IPS DF 19.7 (cell line): ENCODE measurements around the gene NCOA3.

Source experiments
- DNase-seq: peaks from one replicate; pipeline ENCODE4 v3.0.0-alpha.2; 2013; ENCODE audit warnings: low read depth, low spot score

The NCOA3 gene

GRCh38 chr20:47664744-47665143, 163.1 kb downstream of the NCOA3 start:
- DNase-seq = no peak

DNA sequence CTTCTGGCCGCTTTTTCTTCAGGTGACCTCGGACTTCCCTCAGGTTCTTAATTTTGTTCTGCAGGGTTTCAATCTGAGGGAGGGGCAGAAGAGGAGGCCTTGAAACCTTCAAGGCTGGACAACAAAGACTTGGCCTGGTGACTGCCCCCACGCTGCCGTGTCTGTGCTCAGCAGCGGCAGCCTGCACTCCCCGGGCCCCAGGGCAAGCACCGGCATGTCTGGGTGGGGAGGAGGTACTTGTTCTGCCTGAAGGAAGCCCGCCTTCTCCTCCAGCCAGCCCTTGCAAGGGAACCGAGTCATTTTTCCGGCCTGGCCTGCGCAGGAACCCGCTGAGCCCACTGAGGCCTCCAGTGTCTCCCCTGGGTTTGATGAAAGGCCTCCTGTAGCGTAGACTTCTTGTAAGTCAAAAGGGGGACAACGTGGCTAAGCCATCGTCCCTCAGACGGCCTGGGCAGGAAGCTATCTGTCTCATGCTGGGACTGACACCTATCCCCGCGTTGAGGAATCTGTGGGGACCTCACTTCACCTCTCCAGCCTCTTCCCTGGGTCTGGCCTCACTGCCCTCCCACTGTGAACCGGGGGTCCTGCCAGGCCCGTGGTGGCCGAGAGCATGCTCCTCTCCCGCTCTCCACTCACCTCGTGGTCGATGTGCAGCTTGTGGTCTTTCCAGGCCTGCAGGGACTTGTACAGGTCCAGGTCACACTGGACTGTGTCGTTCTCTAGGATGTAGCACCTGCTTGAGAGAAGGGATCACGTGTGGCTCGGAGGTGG, 163.7 kb downstream of the NCOA3 start:
- DNase-seq = no peak

DNA sequence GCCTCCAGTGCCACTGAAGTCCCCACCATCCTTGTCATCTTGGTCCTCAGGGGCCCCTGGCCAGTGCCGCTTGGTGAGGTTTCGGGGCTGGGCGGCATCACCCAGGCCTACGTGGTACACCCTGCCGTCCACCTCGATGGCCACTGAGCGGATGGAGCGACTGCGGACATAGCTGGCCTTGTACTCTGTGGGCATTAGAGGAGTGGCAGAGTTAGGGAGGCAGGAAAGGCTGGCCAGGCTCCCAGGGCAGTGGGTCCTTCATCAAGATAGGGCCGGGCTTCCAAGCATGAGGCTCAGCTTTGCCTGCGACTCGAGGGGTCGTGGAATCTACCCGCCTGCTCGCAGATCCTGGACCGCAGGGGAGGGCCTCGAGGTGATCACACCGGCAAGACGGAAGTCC, 164.6 kb downstream of the NCOA3 start:
- no peak for DNase-seq

- no peak for DNase-seq
Observed at GRCh38 chr20:47667086-47667485, 165.4 kb downstream of the NCOA3 start.

GRCh38 chr20:47667531-47668312, 166.0 kb downstream of the NCOA3 start:
- no peak for DNase-seq

DNA sequence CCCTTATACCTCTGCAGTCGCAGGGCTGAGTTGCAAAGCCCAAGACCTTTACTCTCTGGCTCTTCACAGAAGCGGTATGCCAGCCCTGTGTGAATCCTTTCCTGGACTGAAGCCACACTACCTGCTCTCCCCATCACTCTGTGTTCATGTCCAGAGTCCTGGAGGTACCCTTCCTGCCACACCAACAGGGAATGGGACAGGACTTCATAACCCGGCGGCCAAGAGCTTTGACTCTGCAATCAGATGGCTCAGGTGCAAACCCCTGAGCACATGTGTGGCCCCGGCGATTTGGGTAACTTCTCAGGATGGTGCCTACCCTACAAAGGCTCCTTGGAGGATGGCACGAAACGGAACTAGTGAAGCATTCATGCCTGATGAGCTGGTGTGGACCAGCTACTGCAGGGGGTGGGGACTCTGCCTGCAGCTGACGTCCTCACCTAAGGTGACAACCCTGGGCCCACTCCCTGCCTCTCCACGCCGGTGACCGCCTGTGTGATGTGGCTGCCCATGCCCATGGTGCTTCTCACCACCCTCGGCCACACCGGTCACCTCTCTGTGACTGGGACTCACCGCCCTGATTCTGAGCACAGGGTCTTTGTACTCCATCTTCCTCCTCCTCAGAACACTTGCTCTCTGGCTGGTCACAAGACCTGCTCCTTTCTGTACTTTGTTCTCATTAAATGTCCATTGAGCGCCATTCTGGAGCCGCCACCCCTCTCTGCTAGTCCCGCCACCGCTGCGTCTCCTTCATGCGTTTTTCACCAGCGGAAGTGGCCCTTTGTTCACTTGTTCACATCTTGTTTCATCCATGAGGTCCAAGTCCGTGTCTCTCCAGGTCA, 166.8 kb downstream of the NCOA3 start:
- no peak for DNase-seq

- DNase-seq = no peak
Observed at GRCh38 chr20:47669152-47669425, 167.4 kb downstream of the NCOA3 start.

DNA sequence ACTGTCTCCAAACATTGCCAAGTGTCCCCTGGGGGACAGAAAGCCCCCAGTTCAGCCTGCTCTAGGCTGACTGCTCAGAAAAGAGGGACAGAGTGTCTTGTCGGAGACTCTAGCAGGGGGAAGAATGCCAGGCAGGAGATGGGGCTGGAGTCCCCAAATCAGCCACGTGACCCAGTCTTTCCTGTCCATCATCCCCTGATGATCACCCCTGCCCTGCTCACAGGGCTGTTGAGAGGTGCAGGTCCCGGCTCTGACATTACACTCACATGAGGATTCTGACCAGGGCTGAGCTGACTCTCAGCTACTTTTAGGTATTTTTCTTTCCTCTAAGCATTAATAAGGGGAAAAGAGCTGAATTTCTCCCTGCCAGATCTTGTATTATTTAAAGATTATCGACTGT, 167.8 kb downstream of the NCOA3 start:
- no peak for DNase-seq

DNA sequence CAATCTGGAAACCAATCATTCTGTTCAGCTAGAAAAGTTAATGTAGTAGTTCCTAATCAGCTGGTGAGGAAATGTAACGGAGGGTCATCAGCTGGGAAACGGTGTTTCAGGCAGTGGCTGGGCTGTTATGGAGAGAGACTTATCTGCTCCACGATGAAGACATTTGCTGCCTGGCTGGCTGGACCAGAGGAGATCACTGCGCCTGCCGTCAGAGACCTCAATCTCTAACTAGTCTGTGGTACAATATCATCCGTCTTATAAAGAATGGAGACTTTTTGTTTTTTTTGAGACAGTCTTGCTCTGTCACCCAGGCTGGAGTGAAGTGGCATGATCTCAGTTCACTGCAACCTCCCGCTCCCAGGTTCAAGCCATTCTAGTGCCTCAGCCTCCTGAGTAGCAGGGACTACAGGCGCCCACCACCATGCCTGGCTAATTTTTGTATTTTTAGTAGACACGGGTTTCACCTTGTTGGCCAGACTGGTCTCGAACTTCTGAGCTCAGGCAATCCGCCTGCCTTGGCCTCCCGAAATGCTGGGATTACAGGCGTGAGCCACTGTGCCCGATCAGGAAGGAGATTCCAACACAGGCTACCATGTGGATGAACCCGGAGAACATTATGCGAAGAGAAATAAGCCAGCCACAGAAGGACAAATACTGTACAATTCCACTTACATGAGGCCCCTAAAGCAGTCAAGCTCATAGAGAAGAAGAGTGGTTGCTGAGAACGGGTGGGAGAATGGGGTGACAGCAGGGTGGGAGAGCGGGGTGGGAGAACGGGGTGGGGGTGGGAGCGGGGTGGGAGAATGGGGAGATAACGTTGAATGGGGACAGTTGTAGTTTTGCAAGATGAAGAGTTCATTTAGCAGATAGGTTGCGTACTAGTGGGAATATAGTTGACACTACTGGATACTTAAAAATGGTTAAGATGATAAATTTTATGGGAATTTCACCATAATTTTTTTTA, 168.5 kb downstream of the NCOA3 start:
- DNase-seq = no peak

DNA sequence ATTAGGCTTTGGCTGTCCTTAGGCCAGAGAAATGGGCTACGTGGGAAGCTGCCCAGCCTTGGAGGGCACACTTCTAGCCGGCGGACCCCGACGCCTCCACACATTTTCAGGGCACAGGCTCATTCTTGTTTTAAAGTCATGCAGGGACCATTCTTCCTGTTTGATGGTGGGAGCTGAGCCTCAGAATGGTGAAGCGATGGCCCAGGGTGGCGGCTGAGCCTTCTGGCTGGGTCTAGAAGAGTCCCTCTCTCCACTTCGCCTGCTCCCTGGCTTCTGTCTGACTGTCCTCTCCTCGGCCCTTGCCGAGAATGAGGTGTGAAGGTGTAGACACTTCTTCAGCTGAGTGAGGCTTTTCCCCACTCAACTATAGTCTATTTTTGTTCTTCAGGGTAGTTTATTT, 169.2 kb downstream of the NCOA3 start:
- no peak for DNase-seq

DNA sequence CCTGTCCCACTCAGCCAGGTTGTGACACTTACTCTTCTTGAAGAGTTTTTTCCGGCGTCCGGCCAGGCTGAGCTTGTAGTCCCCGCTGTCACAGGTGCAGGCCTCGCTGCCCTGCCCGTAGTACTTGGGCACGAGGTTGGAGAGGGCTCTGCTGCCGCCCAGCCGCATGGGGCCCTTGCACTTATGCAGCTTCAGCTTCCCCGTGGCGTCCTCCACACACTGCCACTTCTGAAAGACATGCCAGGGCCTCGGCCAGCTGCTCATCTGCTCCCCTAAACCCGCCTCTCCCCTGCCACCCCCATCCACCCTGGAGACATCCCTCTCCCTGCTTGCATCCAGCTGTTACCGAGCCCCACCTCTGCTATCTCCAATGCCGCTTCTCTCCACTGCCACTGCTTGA, 170.5 kb downstream of the NCOA3 start:
- no peak for DNase-seq

DNA sequence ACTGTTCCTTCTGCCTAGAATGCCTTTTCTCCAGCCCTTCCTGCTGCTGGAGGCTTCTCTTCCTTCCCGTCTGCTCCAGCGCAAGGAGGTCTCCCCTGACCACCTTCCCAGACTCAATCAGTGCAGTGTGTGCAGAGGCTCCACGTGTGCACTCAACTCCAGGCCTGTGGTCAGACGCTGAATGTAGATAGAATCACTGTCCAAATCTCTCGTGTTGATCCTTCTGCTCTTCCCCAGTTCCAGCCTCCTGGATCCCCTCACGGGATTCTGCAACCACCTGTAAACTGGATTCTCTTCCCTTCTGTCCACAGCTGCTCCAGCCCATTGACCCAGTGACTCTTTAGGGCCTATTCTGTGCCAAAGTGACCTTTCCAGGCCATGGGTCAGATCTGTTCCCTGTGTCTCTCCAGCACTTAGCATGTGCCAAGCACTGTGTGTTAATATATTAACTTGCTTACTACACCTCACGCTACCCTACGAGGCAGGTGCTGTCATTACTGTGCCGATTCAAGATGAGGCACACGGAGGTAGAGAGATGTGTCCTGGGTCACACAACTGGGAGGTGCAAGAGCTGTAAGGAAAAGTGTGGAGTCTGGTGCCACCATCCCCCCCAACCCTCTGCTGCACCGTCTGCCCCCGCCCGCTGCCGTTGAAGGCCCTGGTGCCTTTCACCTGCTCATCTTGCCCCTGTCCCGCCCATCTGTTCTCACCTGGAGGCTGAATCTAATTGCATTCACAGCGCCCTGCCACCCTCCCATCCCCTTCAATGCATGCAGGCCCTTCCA, 171.4 kb downstream of the NCOA3 start:
- DNase-seq = no peak

- no peak for DNase-seq
Observed at GRCh38 chr20:47673671-47673955, 171.9 kb downstream of the NCOA3 start.

DNA sequence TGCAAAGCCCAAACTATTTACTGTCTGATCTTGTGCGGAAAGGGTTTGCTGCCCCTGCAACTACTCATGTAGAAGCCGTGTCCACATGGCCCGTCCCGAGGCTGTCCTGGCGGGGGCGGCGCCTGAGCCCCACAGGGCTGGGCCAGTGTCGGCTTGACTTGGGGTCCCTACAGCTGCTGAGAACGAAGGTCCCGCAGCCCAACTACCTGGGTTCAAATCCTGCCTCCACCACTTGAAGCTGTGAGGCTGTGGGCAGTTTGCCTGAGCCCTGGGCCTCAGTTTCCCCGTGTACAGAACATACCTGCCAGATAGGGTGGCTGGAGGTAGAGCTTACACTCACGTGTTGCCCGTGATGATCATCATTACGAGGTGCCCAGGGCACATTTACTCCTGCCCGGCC, 172.5 kb downstream of the NCOA3 start:
- DNase-seq = no peak

- no peak for DNase-seq
Observed at GRCh38 chr20:47674686-47675085, 173.0 kb downstream of the NCOA3 start.

- no peak for DNase-seq
Observed at GRCh38 chr20:47675190-47676142, 173.8 kb downstream of the NCOA3 start.

DNA sequence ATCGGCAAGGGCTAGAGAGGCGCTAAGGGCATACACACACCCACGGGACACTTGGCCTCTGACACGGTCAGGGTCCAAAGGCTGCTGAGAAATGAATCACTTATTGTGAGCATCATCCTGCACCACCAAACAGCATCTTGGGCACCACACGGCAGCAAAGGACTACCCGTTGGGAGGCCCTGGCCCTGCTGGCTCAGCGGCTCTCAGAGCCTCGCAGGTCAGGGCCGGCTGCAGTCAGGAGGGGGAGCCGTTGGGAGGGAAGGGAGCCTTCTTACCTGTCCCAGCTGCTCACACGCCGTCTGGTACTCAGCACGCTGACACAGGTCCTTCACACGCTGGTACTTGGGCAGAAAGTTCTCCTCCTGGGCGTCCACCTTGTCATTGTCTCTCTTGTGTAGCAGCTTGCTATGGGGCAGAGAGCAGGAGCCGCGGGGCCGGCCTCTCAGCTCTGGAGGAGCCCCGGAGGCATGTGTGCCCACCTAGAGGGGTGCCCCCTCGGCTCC, 174.6 kb downstream of the NCOA3 start:
- no peak for DNase-seq

DNA sequence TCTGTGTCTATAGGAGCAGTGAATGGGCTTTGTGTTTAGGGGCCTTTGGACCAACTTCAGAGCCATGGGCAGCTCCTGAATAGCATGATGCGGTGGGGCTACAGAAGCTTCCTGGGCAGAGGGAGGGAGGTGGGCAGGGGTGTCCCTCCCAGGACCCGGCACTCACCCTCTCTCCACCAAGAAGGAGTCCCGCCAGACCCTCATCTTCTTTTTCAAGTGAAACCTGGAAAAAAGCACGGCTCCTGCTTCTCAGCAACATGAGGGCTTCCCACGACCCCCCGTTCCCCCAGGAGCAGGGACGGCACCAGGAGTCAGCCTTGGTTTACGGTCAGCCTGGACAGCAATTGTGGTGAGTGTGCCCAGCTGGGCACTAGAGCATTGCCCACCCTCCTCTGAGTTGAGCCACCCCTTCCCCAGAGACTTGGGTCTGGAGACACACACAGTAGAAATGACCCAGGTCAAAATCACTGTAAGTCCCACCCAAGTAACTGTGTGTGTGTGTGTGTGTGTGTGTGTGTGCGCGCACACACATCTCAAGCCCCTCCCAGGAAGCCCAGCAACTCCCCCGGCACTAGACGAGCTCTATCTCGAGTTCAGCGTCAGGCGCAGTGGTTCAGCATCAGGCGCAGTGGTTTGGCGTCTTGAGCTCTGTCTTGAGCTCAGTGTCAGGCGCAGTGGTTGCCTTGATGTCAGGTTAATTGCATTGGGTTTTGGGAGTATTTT, 175.4 kb downstream of the NCOA3 start:
- no peak for DNase-seq
